ENCODE data around the gene DLX1.
A peak's percentile ranks its signal among the peaks of the same experiment; 100 is the strongest.

Gene DLX1

GRCh38 chr2:172087780-172088244 lies 2.5 kb downstream of the DLX1 start:
- DNase-seq (ENCODE audit: low spot score): no peak

GRCh38 chr2:172088245-172089004 lies 3.1 kb downstream of the DLX1 start:
- no peak for DNase-seq (ENCODE audit: low spot score)

GRCh38 chr2:172089005-172089504 lies 3.7 kb downstream of the DLX1 start:
- no peak for DNase-seq (ENCODE audit: low spot score)

GRCh38 chr2:172089633-172090032 lies 4.3 kb downstream of the DLX1 start:
- no peak for DNase-seq (ENCODE audit: low spot score)

- DNase-seq (ENCODE audit: low spot score): no peak
Measured at GRCh38 chr2:172090044-172090961, 5.0 kb downstream of the DLX1 start.

GRCh38 chr2:172091000-172091641 lies 5.8 kb downstream of the DLX1 start:
- DNase-seq (ENCODE audit: low spot score): no peak

- no peak for DNase-seq (ENCODE audit: low spot score)
Measured at GRCh38 chr2:172091761-172092566, 6.7 kb downstream of the DLX1 start.

- no peak for DNase-seq (ENCODE audit: low spot score)
Measured at GRCh38 chr2:172092716-172093415, 7.6 kb downstream of the DLX1 start.

- no peak for DNase-seq (ENCODE audit: low spot score)
Measured at GRCh38 chr2:172093416-172094293, 8.3 kb downstream of the DLX1 start.

- no peak for DNase-seq (ENCODE audit: low spot score)
Measured at GRCh38 chr2:172094294-172095145, 9.2 kb downstream of the DLX1 start.

GRCh38 chr2:172095146-172095904 lies 10.0 kb downstream of the DLX1 start:
- peak; percentile 82 for DNase-seq (ENCODE audit: low spot score)

GRCh38 chr2:172095905-172096625 lies 10.8 kb downstream of the DLX1 start:
- DNase-seq (ENCODE audit: low spot score): no peak

- peak; percentile 75 for DNase-seq (ENCODE audit: low spot score)
Measured at GRCh38 chr2:172096626-172097547, 11.6 kb downstream of the DLX1 start.

- no peak for DNase-seq (ENCODE audit: low spot score)
Measured at GRCh38 chr2:172097557-172098131, 12.3 kb downstream of the DLX1 start.

GRCh38 chr2:172098287-172098649 lies 13.0 kb downstream of the DLX1 start:
- DNase-seq (ENCODE audit: low spot score): no peak

All from AG08395 (cell line).